CD8-positive, alpha-beta memory T cell (primary cell): ENCODE measurements around the gene KCNT1. TPM values are rescaled to one million over a fixed set of nuclear protein-coding genes. Genes with fewer than 3 reads are reported as not detected.

ENCODE experiments used
- CTCF ChIA-PET: fragments of 350-600 bp; sonication (Branson Sonifier 250); formaldehyde crosslinking; loops from one replicate; lab custom pipeline; 2021; ENCODE audit warnings: antibody characterized with exemption; lab: Charles Lee
- POLR2A ChIA-PET: fragments of 350-600 bp; sonication (Branson Sonifier 250); formaldehyde crosslinking; loops from one replicate; lab custom pipeline; 2021; ENCODE audit warnings: antibody characterized with exemption; lab: Charles Lee
- DNase-seq, 5 donors: peaks; one replicate each; pipeline versions ENCODE4 v3.0.0 to v3.0.0-alpha.2; 2020 to 2022; ENCODE audit warnings: mixed read lengths in 1 of 5
- H3K27ac ChIP-seq: one replicate; pipeline ENCODE4 v1.7.0; 2013; ENCODE audit warnings: low read depth, mild to moderate bottlenecking, low read length, moderate library complexity
- H3K27me3 ChIP-seq: 2 replicates; pipeline ENCODE4 v1.7.0; 2013; ENCODE audit warnings: low read length, mild to moderate bottlenecking; ENCODE audit not compliant: insufficient read depth, poor library complexity, severe bottlenecking
- H3K36me3 ChIP-seq: 2 replicates; pipeline ENCODE4 v1.7.0; 2013; ENCODE audit warnings: mild to moderate bottlenecking, low read length, moderate library complexity; ENCODE audit not compliant: insufficient read depth
- H3K4me1 ChIP-seq: 2 replicates; pipeline ENCODE4 v1.7.0; 2013; ENCODE audit warnings: mild to moderate bottlenecking, low read length, moderate library complexity; ENCODE audit not compliant: insufficient read depth
- H3K4me3 ChIP-seq: 2 replicates; pipeline ENCODE4 v1.7.0; 2013; ENCODE audit warnings: mild to moderate bottlenecking, low read length
- H3K9me3 ChIP-seq: 2 replicates; pipeline ENCODE4 v1.7.0; 2013; ENCODE audit warnings: mild to moderate bottlenecking, low read length
- H3K27ac Mint-ChIP-seq, 8 donors: one replicate each; pipeline ENCODE4 v1.8.0; 2020 to 2021; ENCODE audit warnings: mixed read lengths in 8 of 8, mild to moderate bottlenecking in 6 of 8, inconsistent platforms in 3 of 8, moderate library complexity in 3 of 8
- H3K27me3 Mint-ChIP-seq, 2 donors: one replicate each; pipeline ENCODE4 v1.8.0; 2020 to 2021; ENCODE audit warnings: mixed read lengths in 2 of 2, mild to moderate bottlenecking in 1 of 2, moderate library complexity in 1 of 2
- H3K36me3 Mint-ChIP-seq, 3 donors: one replicate each; pipeline ENCODE4 v1.8.0; 2020 to 2021; ENCODE audit warnings: mixed read lengths in 3 of 3, inconsistent platforms in 1 of 3, mild to moderate bottlenecking in 1 of 3
- H3K4me1 Mint-ChIP-seq, 3 donors: one replicate each; pipeline ENCODE4 v1.8.0; 2020 to 2021; ENCODE audit warnings: mixed read lengths in 3 of 3, inconsistent platforms in 1 of 3, mild to moderate bottlenecking in 1 of 3
- H3K4me3 Mint-ChIP-seq, 7 donors: one replicate each; pipeline ENCODE4 v1.8.0; 2020 to 2021; ENCODE audit warnings: mixed read lengths in 7 of 7, mild to moderate bottlenecking in 6 of 7, moderate library complexity in 4 of 7, inconsistent platforms in 2 of 7
- H3K9me3 Mint-ChIP-seq, 5 donors: one replicate each; pipeline ENCODE4 v1.8.0; 2020 to 2022; ENCODE audit warnings: mixed read lengths in 5 of 5, mild to moderate bottlenecking in 3 of 5, moderate library complexity in 2 of 5, inconsistent platforms in 1 of 5
- polyA plus RNA-seq: library from polyadenylated mRNA; unstranded; fragments of 300-500 nt; fragmentation: Illumina TruSeq; gene quantifications from one replicate; pipeline ENCODE4 v1.2.3, GENCODE V29; 2021
- total RNA-seq, 2 experiments: library from RNA; stranded (reverse); gene quantifications; one replicate each; pipeline ENCODE4 v1.2.3, GENCODE V29; 2021

KCNT1 gene
- total and polyA plus RNA-seq, 3 experiments from 2014 or later = 0.16 TPM; not detected in 2

GRCh38 chr9:135817951-135818717 lies 116.1 kb downstream of the KCNT1 start:
- no peaks in the 10 kb centered on the region for H3K9me3 ChIP-seq
- ChIA-PET CTCF (no interaction called here), POLR2A (no interaction called here)
- H3K36me3 ChIP-seq = peaks cover 39% of the 10 kb centered on the region
- H3K27me3 ChIP-seq = no peaks in the 10 kb centered on the region
- no peak overlapping the region for H3K4me3 ChIP-seq
- Mint-ChIP-seq H3K27me3 (no peaks in the 10 kb centered on the region), H3K4me1 (peaks cover 3 to 5% (median 3%) of the 10 kb centered on the region in 3 donors), H3K36me3 (peaks cover 11 to 93% (median 26%) of the 10 kb centered on the region in 3 donors), H3K27ac (no peak overlapping the region), H3K4me3 (no peak overlapping the region), H3K9me3 (no peaks in the 10 kb centered on the region)
- no peak overlapping the region for H3K27ac ChIP-seq
- DNase-seq = no peak
- no peaks in the 10 kb centered on the region for H3K4me1 ChIP-seq

- H3K36me3 ChIP-seq = peaks cover 46% of the 10 kb centered on the region
- Mint-ChIP-seq H3K36me3 (peaks cover 11 to 94% (median 32%) of the 10 kb centered on the region in 3 donors), H3K4me1 (peaks cover 3 to 5% (median 3%) of the 10 kb centered on the region in 3 donors), H3K9me3 (no peaks in the 10 kb centered on the region), H3K27ac (no peak overlapping the region), H3K4me3 (no peak overlapping the region), H3K27me3 (no peaks in the 10 kb centered on the region)
- no peaks in the 10 kb centered on the region for H3K4me1 ChIP-seq
- no peak overlapping the region for H3K4me3 ChIP-seq
- CTCF ChIA-PET = no interaction called here
- DNase-seq = no peak
- POLR2A ChIA-PET = no interaction called here
- no peak overlapping the region for H3K27ac ChIP-seq
- no peaks in the 10 kb centered on the region for H3K27me3 ChIP-seq
- H3K9me3 ChIP-seq = no peaks in the 10 kb centered on the region
Observed at GRCh38 chr9:135818718-135819475, 116.9 kb downstream of the KCNT1 start.

GRCh38 chr9:135819905-135820304 lies 117.9 kb downstream of the KCNT1 start:
- CTCF ChIA-PET = no interaction called here
- Mint-ChIP-seq H3K27ac (no peak overlapping the region), H3K27me3 (no peaks in the 10 kb centered on the region), H3K9me3 (no peaks in the 10 kb centered on the region), H3K36me3 (peaks cover 11 to 93% (median 32%) of the 10 kb centered on the region in 3 donors), H3K4me1 (peaks cover 3 to 5% (median 3%) of the 10 kb centered on the region in 3 donors), H3K4me3 (no peak overlapping the region)
- Histone ChIP-seq H3K27me3 (no peaks in the 10 kb centered on the region), H3K4me3 (no peak overlapping the region), H3K27ac (no peak overlapping the region), H3K9me3 (no peaks in the 10 kb centered on the region), H3K4me1 (no peaks in the 10 kb centered on the region), H3K36me3 (peaks cover 47% of the 10 kb centered on the region)
- DNase-seq = no peak
- POLR2A ChIA-PET = interaction anchor here (0.6 kb wide), 1 partner anchor 51 kb away, joined by 4 read pairs; no protein-coding TSS in a partner anchor

DNA sequence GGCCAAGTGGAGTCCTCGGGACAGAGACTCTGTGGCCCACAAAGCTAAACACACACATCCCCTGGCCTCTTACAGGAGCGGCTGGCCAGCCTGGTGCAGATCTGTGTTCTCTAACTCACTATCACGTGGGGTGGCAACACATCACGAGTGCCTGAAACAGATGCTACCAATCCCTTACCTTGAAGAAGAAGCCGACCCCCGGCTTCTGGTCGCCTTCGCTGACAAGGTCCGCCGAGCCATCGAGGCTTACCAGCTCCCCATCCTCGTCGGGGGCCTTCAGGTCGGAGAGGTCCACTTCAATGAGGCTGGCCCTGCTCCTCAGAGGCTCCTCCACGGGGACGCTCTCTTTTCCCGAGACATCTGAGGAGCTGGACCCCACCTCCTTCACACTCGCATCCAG lies 118.7 kb downstream of the KCNT1 start:
- no peak for DNase-seq
- Histone ChIP-seq H3K27me3 (no peaks in the 10 kb centered on the region), H3K4me1 (no peaks in the 10 kb centered on the region), H3K36me3 (peaks cover 43% of the 10 kb centered on the region), H3K4me3 (no peak overlapping the region), H3K27ac (no peak overlapping the region), H3K9me3 (no peaks in the 10 kb centered on the region)
- Mint-ChIP-seq H3K36me3 (peaks cover 11 to 94% (median 33%) of the 10 kb centered on the region in 3 donors), H3K9me3 (no peaks in the 10 kb centered on the region), H3K27ac (no peak overlapping the region), H3K27me3 (no peaks in the 10 kb centered on the region), H3K4me3 (no peak overlapping the region), H3K4me1 (peaks cover 3 to 8% (median 6%) of the 10 kb centered on the region in 3 donors)
- ChIA-PET POLR2A (no interaction called here), CTCF (no interaction called here)

DNA sequence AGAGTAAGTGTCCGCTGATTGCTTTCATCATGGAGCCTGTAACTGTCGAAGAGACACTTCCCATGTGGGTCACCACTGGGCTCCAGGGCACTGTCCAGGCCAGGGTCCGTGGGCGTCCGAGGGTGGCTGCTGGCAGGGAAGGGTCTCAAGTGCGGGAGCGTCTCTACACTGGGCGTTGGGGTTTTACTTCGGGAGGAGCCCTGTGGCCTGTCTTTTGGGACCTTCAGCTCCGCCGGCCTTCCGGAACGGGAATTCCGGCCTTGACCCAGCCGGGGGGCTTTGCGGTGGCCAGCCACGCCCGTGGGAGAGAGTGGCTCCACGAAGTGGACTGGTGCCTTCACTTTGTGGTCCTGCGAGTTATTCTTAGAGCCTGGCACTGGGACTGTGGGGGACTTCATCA lies 119.1 kb downstream of the KCNT1 start:
- Mint-ChIP-seq H3K36me3 (peaks cover 11 to 93% (median 34%) of the 10 kb centered on the region in 3 donors), H3K4me1 (peaks cover 0 to 6% (median 6%) of the 10 kb centered on the region in 3 donors), H3K27ac (no peak overlapping the region), H3K4me3 (no peak overlapping the region), H3K9me3 (no peaks in the 10 kb centered on the region), H3K27me3 (no peaks in the 10 kb centered on the region)
- Histone ChIP-seq H3K27me3 (no peaks in the 10 kb centered on the region), H3K9me3 (no peaks in the 10 kb centered on the region), H3K4me3 (no peak overlapping the region), H3K27ac (no peak overlapping the region), H3K36me3 (peaks cover 40% of the 10 kb centered on the region), H3K4me1 (no peaks in the 10 kb centered on the region)
- ChIA-PET POLR2A (no interaction called here), CTCF (no interaction called here)
- DNase-seq = no peak

DNA sequence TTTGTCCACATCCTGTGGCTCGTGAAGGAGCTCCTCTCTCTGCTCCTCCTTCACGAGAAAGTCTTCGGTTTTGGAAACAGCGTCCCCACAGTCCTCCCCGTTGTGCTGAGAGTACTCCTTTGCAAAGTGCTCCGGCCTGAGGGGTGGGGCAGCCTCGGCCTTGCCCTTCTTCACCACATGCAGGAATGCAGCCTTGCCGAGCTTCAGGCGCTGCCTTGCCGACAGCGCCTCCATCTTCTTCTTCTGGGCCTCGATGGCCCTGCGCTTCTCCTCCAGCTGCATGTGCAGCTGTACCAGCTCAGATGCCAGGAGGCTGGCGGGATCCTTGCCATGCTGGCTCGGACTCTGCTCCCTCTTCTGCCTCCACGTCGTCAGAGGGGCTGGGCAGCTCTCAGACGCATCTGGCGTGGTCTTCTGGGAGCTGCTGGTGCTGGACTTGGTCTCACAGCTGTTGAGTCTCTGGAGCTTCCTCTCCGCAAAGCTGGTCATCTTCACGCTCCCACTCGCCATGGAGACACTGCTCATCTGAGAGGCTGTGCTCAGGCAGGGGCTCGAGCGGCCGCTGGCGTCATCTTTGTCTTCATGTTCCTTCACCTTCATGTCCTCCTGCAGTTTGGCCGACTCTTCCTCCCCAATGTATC lies 119.9 kb downstream of the KCNT1 start:
- Histone ChIP-seq H3K4me3 (no peak overlapping the region), H3K9me3 (no peaks in the 10 kb centered on the region), H3K27ac (no peak overlapping the region), H3K4me1 (no peaks in the 10 kb centered on the region), H3K36me3 (peaks cover 33% of the 10 kb centered on the region), H3K27me3 (no peaks in the 10 kb centered on the region)
- H3K4me1 Mint-ChIP-seq = peaks cover 0 to 3% (median 3%) of the 10 kb centered on the region in 3 donors
- H3K4me3 Mint-ChIP-seq = no peak overlapping the region
- POLR2A ChIA-PET = no interaction called here
- no peak for DNase-seq
- H3K27me3 Mint-ChIP-seq = no peaks in the 10 kb centered on the region
- CTCF ChIA-PET = no interaction called here
- H3K9me3 Mint-ChIP-seq = no peaks in the 10 kb centered on the region
- peaks cover 15 to 92% (median 30%) of the 10 kb centered on the region in 3 donors for H3K36me3 Mint-ChIP-seq
- no peak overlapping the region for H3K27ac Mint-ChIP-seq

DNA sequence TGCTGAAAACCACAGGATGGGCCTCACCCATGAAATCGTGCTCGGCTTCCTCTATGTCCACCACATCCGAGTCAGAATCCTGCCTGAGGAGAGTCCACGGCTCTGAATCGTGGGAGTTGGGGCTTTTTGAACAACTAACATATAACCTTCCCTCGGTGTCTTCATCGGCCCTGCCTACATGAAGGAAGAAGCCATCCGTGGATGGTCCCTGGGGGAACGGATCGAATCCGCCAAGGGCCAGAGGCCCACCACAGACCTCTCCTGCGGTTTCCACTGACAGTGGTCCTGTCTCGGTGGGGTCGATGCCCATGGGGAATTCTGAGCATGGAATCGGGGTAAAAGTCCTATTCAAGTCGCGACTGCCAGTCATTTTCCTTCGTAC lies 120.4 kb downstream of the KCNT1 start:
- CTCF ChIA-PET = no interaction called here
- Histone ChIP-seq H3K4me3 (no peak overlapping the region), H3K4me1 (no peaks in the 10 kb centered on the region), H3K9me3 (no peaks in the 10 kb centered on the region), H3K27ac (no peak overlapping the region), H3K27me3 (no peaks in the 10 kb centered on the region), H3K36me3 (peaks cover 33% of the 10 kb centered on the region)
- H3K9me3 Mint-ChIP-seq = peaks cover 0 to 3% (median 0%) of the 10 kb centered on the region in 5 donors
- POLR2A ChIA-PET = no interaction called here
- H3K4me3 Mint-ChIP-seq = no peak overlapping the region
- H3K27ac Mint-ChIP-seq = no peak overlapping the region
- peaks cover 0 to 3% (median 3%) of the 10 kb centered on the region in 3 donors for H3K4me1 Mint-ChIP-seq
- DNase-seq = no peak
- peaks cover 15 to 93% (median 31%) of the 10 kb centered on the region in 3 donors for H3K36me3 Mint-ChIP-seq
- H3K27me3 Mint-ChIP-seq = no peaks in the 10 kb centered on the region
